Testis (tissue), 2 donors: ENCODE data around the gene MYOZ3.

ENCODE experiments used
- POLR2A ChIP-seq: fragments of 450-650 bp; IDR thresholded peaks from one replicate; pipeline ENCODE4 v1.6.1; 2017; ENCODE audit warnings: antibody characterized with exemption, mild to moderate bottlenecking, moderate library complexity
- TF ChIP-seq, protein P1 (sequence below), 3 experiments: fragments of 450-650 bp in 2 of 3; fragments of 200-600 bp in 1 of 3; sonication (generic) in 1 of 3; IDR thresholded peaks; one replicate each; pipeline ENCODE4 v1.5.1; 2016 to 2019; ENCODE audit warnings: antibody characterized with exemption in 3 of 3, mild to moderate bottlenecking in 2 of 3, moderate library complexity in 1 of 3

DNA sequence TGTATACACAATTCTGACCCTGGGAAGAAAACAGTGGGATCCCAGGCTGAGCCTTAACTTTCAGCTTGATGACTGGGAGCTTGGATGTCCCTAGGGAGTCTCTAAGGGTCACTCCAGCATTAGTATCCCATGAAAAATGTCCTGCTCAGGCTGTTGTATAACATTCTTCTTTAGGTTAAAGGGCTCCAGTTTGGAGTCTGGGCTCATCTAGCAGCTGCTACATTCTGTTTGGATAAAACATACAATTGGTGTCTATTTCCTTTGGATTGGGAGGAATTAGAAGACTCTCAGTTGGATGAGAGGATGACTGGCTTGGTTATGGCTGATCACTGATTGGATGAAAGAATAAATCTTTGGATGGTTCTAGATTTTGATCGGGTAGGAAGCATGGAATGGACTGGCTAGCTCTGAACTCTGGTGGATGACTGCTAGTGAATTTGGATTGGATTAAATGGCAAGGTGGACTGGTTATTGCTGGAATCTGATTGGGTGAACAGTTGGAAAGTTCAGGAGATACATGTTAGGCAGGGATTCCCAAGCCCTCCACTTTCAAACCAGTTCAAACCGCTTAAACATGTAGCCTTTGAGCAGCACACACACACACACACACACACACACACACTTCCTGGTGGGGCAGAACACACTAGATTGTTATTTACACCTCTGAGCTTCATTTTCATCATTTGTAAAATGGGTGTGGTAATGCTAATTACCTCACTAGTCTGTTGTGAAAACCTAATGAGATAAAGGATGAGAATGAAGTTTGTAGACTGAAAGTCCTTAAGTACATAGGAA is 7.1 kb upstream of the MYOZ3 start:
- TF ChIP-seq POLR2A: no peak
- TF ChIP-seq, protein P1, sequence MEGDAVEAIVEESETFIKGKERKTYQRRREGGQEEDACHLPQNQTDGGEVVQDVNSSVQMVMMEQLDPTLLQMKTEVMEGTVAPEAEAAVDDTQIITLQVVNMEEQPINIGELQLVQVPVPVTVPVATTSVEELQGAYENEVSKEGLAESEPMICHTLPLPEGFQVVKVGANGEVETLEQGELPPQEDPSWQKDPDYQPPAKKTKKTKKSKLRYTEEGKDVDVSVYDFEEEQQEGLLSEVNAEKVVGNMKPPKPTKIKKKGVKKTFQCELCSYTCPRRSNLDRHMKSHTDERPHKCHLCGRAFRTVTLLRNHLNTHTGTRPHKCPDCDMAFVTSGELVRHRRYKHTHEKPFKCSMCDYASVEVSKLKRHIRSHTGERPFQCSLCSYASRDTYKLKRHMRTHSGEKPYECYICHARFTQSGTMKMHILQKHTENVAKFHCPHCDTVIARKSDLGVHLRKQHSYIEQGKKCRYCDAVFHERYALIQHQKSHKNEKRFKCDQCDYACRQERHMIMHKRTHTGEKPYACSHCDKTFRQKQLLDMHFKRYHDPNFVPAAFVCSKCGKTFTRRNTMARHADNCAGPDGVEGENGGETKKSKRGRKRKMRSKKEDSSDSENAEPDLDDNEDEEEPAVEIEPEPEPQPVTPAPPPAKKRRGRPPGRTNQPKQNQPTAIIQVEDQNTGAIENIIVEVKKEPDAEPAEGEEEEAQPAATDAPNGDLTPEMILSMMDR (IDR thresholded peaks at IDR 0.05): no peak
